ENCODE results near the gene DHX29. TPM values are rescaled to one million over a fixed set of nuclear protein-coding genes. Genes with fewer than 3 reads are reported as not detected.

DHX29 gene
- total RNA-seq, 1 donor from 2014 or later, result 21.1 TPM

- H3K4me3 Mint-ChIP-seq (ENCODE audit: unreplicated experiment), result peak within 1 kb of the TSS; percentile 85
- no peak for TF ChIP-seq CTCF (IDR thresholded peaks at IDR 0.05; ENCODE audit: unreplicated experiment)
- peak within 1 kb of the TSS; percentile 72 for H3K27ac Mint-ChIP-seq (ENCODE audit: unreplicated experiment)
- H3K27me3 Mint-ChIP-seq (ENCODE audit: unreplicated experiment), result peaks cover 50% of the 10 kb centered on the region
- peaks cover 23% of the 10 kb centered on the region for H3K4me1 Mint-ChIP-seq (ENCODE audit: unreplicated experiment)
- H3K9me3 Mint-ChIP-seq (ENCODE audit: unreplicated experiment), result no peaks in the 10 kb centered on the region
- peaks cover 6% of the 10 kb centered on the region for H3K36me3 Mint-ChIP-seq (ENCODE audit: low read depth, unreplicated experiment)
- DNase-seq (ENCODE audit: low spot score), result peak; percentile 52
Observed at GRCh38 chr5:55226934-55227663, 80.4 kb downstream of the DHX29 start, which contains the start of gene MCIDAS. Gene MCIDAS (minus strand): TSS chr5:55227315. CDS start chr5:55227138, 177 bp downstream.

GRCh38 chr5:55226027-55226933 is 81.2 kb downstream of the DHX29 start:
- peak overlapping the region; percentile 25 for H3K4me3 Mint-ChIP-seq (ENCODE audit: unreplicated experiment)
- peak; percentile 72 for DNase-seq (ENCODE audit: low spot score)
- H3K27ac Mint-ChIP-seq (ENCODE audit: unreplicated experiment), result no peak overlapping the region

GRCh38 chr5:55225346-55225745 is 82.1 kb downstream of the DHX29 start:
- peaks cover 6% of the 10 kb centered on the region for H3K36me3 Mint-ChIP-seq (ENCODE audit: low read depth, unreplicated experiment)
- no peak for TF ChIP-seq CTCF (IDR thresholded peaks at IDR 0.05; ENCODE audit: unreplicated experiment)
- DNase-seq (ENCODE audit: low spot score), result no peak
- no peak overlapping the region for H3K4me3 Mint-ChIP-seq (ENCODE audit: unreplicated experiment)
- H3K27ac Mint-ChIP-seq (ENCODE audit: unreplicated experiment), result no peak overlapping the region
- H3K27me3 Mint-ChIP-seq (ENCODE audit: unreplicated experiment), result peaks cover 44% of the 10 kb centered on the region
- H3K9me3 Mint-ChIP-seq (ENCODE audit: unreplicated experiment), result no peaks in the 10 kb centered on the region
- H3K4me1 Mint-ChIP-seq (ENCODE audit: unreplicated experiment), result peaks cover 21% of the 10 kb centered on the region

More at GRCh38 chr5:55226027-55226933, 81.2 kb downstream of the DHX29 start:
- peak; percentile 87 for TF ChIP-seq CTCF (IDR thresholded peaks at IDR 0.05; ENCODE audit: unreplicated experiment)
- Mint-ChIP-seq H3K27me3 (ENCODE audit: unreplicated experiment) (peaks cover 46% of the 10 kb centered on the region), H3K36me3 (ENCODE audit: low read depth, unreplicated experiment) (peaks cover 6% of the 10 kb centered on the region), H3K9me3 (ENCODE audit: unreplicated experiment) (no peaks in the 10 kb centered on the region), H3K4me1 (ENCODE audit: unreplicated experiment) (peaks cover 21% of the 10 kb centered on the region)

- Mint-ChIP-seq H3K4me3 (ENCODE audit: unreplicated experiment) (no peak overlapping the region), H3K36me3 (ENCODE audit: low read depth, unreplicated experiment) (peaks cover 4% of the 10 kb centered on the region), H3K27me3 (ENCODE audit: unreplicated experiment) (peaks cover 31% of the 10 kb centered on the region), H3K4me1 (ENCODE audit: unreplicated experiment) (peaks cover 21% of the 10 kb centered on the region), H3K9me3 (ENCODE audit: unreplicated experiment) (no peaks in the 10 kb centered on the region), H3K27ac (ENCODE audit: unreplicated experiment) (no peak overlapping the region)
- DNase-seq (ENCODE audit: low spot score), result no peak
- no peak for TF ChIP-seq CTCF (IDR thresholded peaks at IDR 0.05; ENCODE audit: unreplicated experiment)
Observed at GRCh38 chr5:55223812-55224240, 83.7 kb downstream of the DHX29 start.

All from endothelial cell (in vitro differentiated cells).